ENCODE data around the gene MPZL3. TPM values are rescaled to one million over a fixed set of nuclear protein-coding genes. Genes with fewer than 3 reads are reported as not detected.

Gene MPZL3
- total and polyA plus RNA-seq, 4 experiments from 2014 or later, result 12.3 to 32.0 (median 21.3) TPM

DNA sequence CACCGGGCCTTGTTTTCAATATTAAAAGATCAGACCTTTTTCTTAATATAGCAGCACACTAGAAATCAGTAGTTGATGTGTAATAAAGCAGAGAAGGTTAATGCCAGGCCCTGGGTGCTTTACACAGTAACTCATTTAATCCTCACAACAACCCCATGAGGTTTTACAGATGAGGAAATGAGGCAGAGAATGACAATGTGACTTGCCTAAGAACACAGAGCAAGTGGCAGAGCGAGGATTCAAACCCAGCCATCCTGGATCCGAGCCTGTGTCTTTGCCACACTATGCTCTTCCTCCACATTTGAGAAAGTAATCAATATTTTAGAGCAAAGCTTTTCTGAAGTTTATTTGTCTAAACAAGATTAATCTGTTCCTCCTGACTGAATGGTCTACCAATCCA, 34.6 kb downstream of the MPZL3 start:
- DNase-seq, result peak in 1 of 5 donors; percentile 40
- Histone ChIP-seq H3K4me1 (ENCODE audit: insufficient read depth, low read length) (peaks cover 97% of the 10 kb centered on the region), H3K27me3 (ENCODE audit: insufficient read depth, low read length) (no peaks in the 10 kb centered on the region), H3K4me3 (ENCODE audit: low read length in 2 of 2) (peak overlapping the region in 1 of 2 donors; percentile 2), H3K36me3 (ENCODE audit: insufficient read depth, low read length) (peaks cover 4% of the 10 kb centered on the region), H3K27ac (ENCODE audit: low read depth, low read length) (peak overlapping the region; percentile 50), H3K9me3 (ENCODE audit: control insufficient read depth in 1 of 2, low read length in 2 of 2) (no peaks in the 10 kb centered on the region)
- Mint-ChIP-seq H3K27ac (peak overlapping the region; percentile 90 to 96 (median 93)), H3K36me3 (peaks cover 18 to 24% of the 10 kb centered on the region in 2 donors), H3K4me1 (peaks cover 64 to 100% (median 85%) of the 10 kb centered on the region in 4 donors), H3K9me3 (peaks cover 0 to 2% (median 0%) of the 10 kb centered on the region in 8 donors), H3K4me3 (peak overlapping the region; percentile 73 to 91 (median 87)), H3K27me3 (no peaks in the 10 kb centered on the region)
- ChIA-PET CTCF (ENCODE audit: partially characterized antibody) (interaction anchor here (1.6 to 5.6 kb wide), 7 partner anchors 10 to 78 kb away, joined by 4 to 52 read pairs (median 5); no protein-coding TSS in a partner anchor), POLR2A (ENCODE audit: partially characterized antibody) (interaction anchor here (0.8 to 9.3 kb wide), 9 partner anchors 8 to 142 kb away, joined by 3 to 83 read pairs (median 3); partner anchors contain the start of genes JAML, MPZL3 and UBE4A)
- intact Hi-C loops (cut with micrococcal nuclease), result loop anchor here (1.0 to 2.0 kb wide), 4 partner anchors 8 to 24 kb away; partner anchors contain the start of gene JAML

DNA sequence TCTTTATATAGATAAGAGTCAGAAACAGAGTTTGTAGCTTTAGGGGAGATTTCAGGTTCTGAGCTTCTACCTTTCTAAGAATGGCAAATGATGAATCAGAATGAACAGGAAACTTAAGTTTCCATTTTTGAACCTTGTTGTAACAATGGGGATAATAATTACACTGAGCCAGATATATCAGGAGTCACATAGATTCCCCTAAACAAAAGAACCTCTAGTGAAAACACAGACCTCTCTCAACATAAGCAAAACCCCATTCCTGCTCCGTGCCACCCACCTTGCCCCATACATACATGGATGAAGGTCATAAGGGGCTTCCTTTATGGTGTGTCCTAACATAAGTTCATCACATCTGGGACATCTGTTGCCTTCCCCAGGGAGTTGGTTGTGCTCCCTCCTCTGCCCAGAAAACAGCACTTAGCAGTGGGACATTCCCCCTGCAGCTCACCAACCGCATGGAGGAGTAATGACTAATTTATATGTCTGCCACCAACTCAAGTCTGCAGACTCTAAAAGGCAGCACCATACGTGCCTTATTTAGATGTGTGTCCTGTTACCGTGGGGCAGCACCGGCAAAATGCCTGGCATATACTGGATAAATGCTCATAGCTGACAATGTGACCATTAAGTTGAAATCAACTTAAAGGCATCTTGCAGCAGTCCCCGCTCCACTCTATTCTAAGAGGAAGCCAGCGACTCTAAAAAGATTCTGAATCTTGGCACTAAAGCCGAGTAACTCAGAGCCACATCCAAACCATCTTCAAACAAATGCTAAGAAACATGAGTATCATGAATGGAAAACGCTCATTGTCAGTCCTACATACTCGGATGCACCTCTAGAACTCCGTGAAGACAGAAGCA, 35.3 kb downstream of the MPZL3 start:
- CTCF ChIA-PET (ENCODE audit: partially characterized antibody), result interaction anchor here (0.7 to 5.1 kb wide), 14 partner anchors 8 to 79 kb away, joined by 3 to 51 read pairs (median 4); partner anchors contain the start of genes JAML and SCN2B
- no peaks in the 10 kb centered on the region for H3K27me3 ChIP-seq (ENCODE audit: insufficient read depth, low read length)
- H3K27ac ChIP-seq (ENCODE audit: low read depth, low read length), result peak overlapping the region; percentile 50
- POLR2A ChIA-PET (ENCODE audit: partially characterized antibody), result interaction anchor here (0.6 to 9.3 kb wide), 15 partner anchors 9 to 143 kb away, joined by 3 to 83 read pairs (median 4); partner anchors contain the start of genes JAML and MPZL3
- no peaks in the 10 kb centered on the region for H3K9me3 ChIP-seq (ENCODE audit: control insufficient read depth in 1 of 2, low read length in 2 of 2)
- peaks cover 90% of the 10 kb centered on the region for H3K4me1 ChIP-seq (ENCODE audit: insufficient read depth, low read length)
- peaks cover 8% of the 10 kb centered on the region for H3K36me3 ChIP-seq (ENCODE audit: insufficient read depth, low read length)
- H3K27ac Mint-ChIP-seq, result peak overlapping the region; percentile 90 to 96 (median 93)
- H3K4me1 Mint-ChIP-seq, result peaks cover 62 to 100% (median 84%) of the 10 kb centered on the region in 4 donors
- intact Hi-C loops (cut with micrococcal nuclease), result loop anchor here (1.0 to 2.0 kb wide), 4 partner anchors 8 to 24 kb away; partner anchors contain the start of gene JAML
- peak in 1 of 5 donors; percentile 73 for DNase-seq
- peak overlapping the region; percentile 73 to 91 (median 87) for H3K4me3 Mint-ChIP-seq
- H3K9me3 Mint-ChIP-seq, result peaks cover 0 to 2% (median 0%) of the 10 kb centered on the region in 8 donors
- H3K36me3 Mint-ChIP-seq, result peaks cover 25 to 32% of the 10 kb centered on the region in 2 donors
- peak overlapping the region; percentile 2 to 35 for H3K4me3 ChIP-seq (ENCODE audit: low read length in 2 of 2)
- no peaks in the 10 kb centered on the region for H3K27me3 Mint-ChIP-seq

DNA sequence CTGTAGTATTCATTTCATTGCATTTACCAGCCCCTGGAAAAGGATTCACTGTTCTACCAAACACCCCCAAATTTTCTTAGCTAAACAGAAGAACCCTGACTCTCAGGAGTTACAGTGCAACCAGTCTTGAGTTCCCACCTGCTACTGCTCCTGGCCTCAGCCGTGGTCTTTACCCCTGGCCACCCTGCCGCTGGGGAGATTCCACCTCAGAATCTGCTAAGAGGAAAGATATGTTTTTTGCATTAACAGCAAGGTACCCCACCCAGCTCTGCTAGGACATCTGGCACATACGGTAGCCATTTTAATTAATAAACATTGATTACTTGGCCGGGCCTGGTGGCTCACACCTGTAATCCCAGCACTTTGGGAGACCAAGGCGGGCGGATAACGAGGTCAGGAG, 36.4 kb downstream of the MPZL3 start:
- POLR2A ChIA-PET (ENCODE audit: partially characterized antibody), result interaction anchor here (1.1 to 9.3 kb wide), 7 partner anchors 10 to 90 kb away, joined by 3 to 83 read pairs (median 13); partner anchors contain the start of genes JAML and MPZL3
- H3K4me1 Mint-ChIP-seq, result peaks cover 58 to 99% (median 81%) of the 10 kb centered on the region in 4 donors
- CTCF ChIA-PET (ENCODE audit: partially characterized antibody), result interaction anchor here (0.8 to 5.1 kb wide), 9 partner anchors 9 to 256 kb away, joined by 3 to 51 read pairs (median 4); partner anchors contain the start of genes JAML and SCN2B
- no peak for DNase-seq
- no peaks in the 10 kb centered on the region for H3K9me3 ChIP-seq (ENCODE audit: control insufficient read depth in 1 of 2, low read length in 2 of 2)
- peak overlapping the region in 7 of 8 donors; percentile 58 to 91 (median 88) for H3K4me3 Mint-ChIP-seq
- H3K27ac Mint-ChIP-seq, result peak overlapping the region; percentile 76 to 96 (median 90)
- H3K4me3 ChIP-seq (ENCODE audit: low read length in 2 of 2), result no peak overlapping the region
- H3K36me3 ChIP-seq (ENCODE audit: insufficient read depth, low read length), result peaks cover 16% of the 10 kb centered on the region
- intact Hi-C loops (cut with micrococcal nuclease), result loop anchor here (2.0 kb wide), 1 partner anchor 13 kb away; no protein-coding TSS in a partner anchor
- no peaks in the 10 kb centered on the region for H3K27me3 Mint-ChIP-seq
- H3K27me3 ChIP-seq (ENCODE audit: insufficient read depth, low read length), result no peaks in the 10 kb centered on the region
- peaks cover 0 to 2% (median 0%) of the 10 kb centered on the region in 8 donors for H3K9me3 Mint-ChIP-seq
- H3K36me3 Mint-ChIP-seq, result peaks cover 36 to 42% of the 10 kb centered on the region in 2 donors
- H3K4me1 ChIP-seq (ENCODE audit: insufficient read depth, low read length), result peaks cover 79% of the 10 kb centered on the region
- peak overlapping the region; percentile 50 for H3K27ac ChIP-seq (ENCODE audit: low read depth, low read length)

DNA sequence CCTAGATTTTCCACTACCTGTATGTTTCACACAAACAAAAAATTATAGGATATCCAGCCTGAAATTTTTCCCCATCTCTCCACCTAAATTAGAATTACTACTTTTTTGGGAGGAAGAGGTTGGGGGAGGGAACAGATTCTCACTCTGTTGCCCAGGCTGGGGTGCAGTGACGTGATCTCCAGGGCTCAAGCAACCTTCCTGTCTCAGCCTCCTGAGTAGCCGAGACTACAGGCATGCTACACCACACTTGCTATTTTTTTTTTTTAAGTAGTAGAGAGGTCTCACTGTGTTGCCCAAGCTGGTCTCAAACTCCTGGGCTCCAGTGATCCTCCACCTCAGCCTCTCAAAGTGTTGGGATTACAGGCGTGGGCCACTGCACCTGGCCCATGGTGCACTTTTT, 36.9 kb downstream of the MPZL3 start:
- Mint-ChIP-seq H3K4me1 (peaks cover 56 to 94% (median 78%) of the 10 kb centered on the region in 4 donors), H3K27ac (peak overlapping the region; percentile 69 to 96 (median 90)), H3K9me3 (peaks cover 0 to 2% (median 0%) of the 10 kb centered on the region in 8 donors), H3K27me3 (no peaks in the 10 kb centered on the region), H3K4me3 (peak overlapping the region in 7 of 8 donors; percentile 58 to 91 (median 88)), H3K36me3 (peaks cover 41 to 47% of the 10 kb centered on the region in 2 donors)
- peaks cover 74% of the 10 kb centered on the region for H3K4me1 ChIP-seq (ENCODE audit: insufficient read depth, low read length)
- POLR2A ChIA-PET (ENCODE audit: partially characterized antibody), result interaction anchor here (0.6 to 9.3 kb wide), 7 partner anchors 10 to 36 kb away, joined by 4 to 83 read pairs (median 13); partner anchors contain the start of genes JAML and MPZL3
- H3K4me3 ChIP-seq (ENCODE audit: low read length in 2 of 2), result no peak overlapping the region
- no peaks in the 10 kb centered on the region for H3K9me3 ChIP-seq (ENCODE audit: control insufficient read depth in 1 of 2, low read length in 2 of 2)
- CTCF ChIA-PET (ENCODE audit: partially characterized antibody), result interaction anchor here (1.0 to 5.1 kb wide), 6 partner anchors 10 to 257 kb away, joined by 3 to 51 read pairs (median 9); partner anchors contain the start of genes JAML and MPZL3
- peak in 1 of 5 donors; percentile 55 for DNase-seq
- H3K36me3 ChIP-seq (ENCODE audit: insufficient read depth, low read length), result peaks cover 21% of the 10 kb centered on the region
- H3K27ac ChIP-seq (ENCODE audit: low read depth, low read length), result no peak overlapping the region
- no peaks in the 10 kb centered on the region for H3K27me3 ChIP-seq (ENCODE audit: insufficient read depth, low read length)
- intact Hi-C loops (cut with micrococcal nuclease), result no loop called here

DNA sequence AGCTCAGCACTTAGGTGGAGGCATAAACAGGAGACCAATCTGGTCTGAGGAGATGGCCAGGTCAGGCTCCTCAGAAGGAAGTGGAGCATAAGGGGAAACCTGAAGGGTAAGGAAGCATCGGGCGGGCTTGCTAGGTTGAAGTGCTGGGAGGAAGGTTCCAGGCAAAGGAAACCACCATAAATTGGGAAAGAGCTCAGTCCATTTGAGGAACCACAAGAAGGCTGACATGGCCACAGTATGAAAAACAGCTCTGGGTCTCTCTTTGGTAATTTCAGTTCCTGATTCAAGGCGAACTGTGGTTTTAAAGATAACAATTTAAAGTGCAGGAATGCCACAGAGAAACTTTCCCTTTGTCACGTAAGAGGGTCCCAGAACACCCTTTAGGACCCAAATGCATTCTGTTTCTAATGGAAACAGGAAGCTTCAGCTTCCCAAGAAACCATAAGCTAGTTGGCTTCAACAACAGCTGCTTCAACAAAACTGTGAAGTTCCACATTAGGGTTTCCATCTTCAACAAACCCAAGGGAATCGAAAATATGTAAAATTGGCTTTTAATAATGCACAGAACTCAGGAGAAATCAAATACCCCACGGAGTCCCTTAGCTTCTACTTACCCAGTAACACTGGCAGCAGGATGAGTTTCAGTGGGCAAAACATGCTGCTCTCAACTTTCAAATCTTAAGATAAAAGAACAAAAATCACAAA, 37.8 kb downstream of the MPZL3 start:
- no peaks in the 10 kb centered on the region for H3K27me3 Mint-ChIP-seq
- no peaks in the 10 kb centered on the region for H3K9me3 ChIP-seq (ENCODE audit: control insufficient read depth in 1 of 2, low read length in 2 of 2)
- H3K4me3 Mint-ChIP-seq, result peak overlapping the region in 7 of 8 donors; percentile 58 to 91 (median 88)
- H3K36me3 Mint-ChIP-seq, result peaks cover 44 to 46% of the 10 kb centered on the region in 2 donors
- H3K27me3 ChIP-seq (ENCODE audit: insufficient read depth, low read length), result no peaks in the 10 kb centered on the region
- H3K27ac ChIP-seq (ENCODE audit: low read depth, low read length), result no peak overlapping the region
- no peak overlapping the region for H3K4me3 ChIP-seq (ENCODE audit: low read length in 2 of 2)
- DNase-seq, result peak in 1 of 5 donors; percentile 28
- ChIA-PET POLR2A (ENCODE audit: partially characterized antibody) (interaction anchor here (0.6 to 9.3 kb wide), 8 partner anchors 10 to 38 kb away, joined by 4 to 83 read pairs (median 9); partner anchors contain the start of genes JAML and MPZL3), CTCF (ENCODE audit: partially characterized antibody) (interaction anchor here (0.9 to 5.1 kb wide), 8 partner anchors 11 to 145 kb away, joined by 3 to 51 read pairs (median 6); partner anchors contain the start of genes JAML, MPZL3 and UBE4A)
- peaks cover 21% of the 10 kb centered on the region for H3K36me3 ChIP-seq (ENCODE audit: insufficient read depth, low read length)
- H3K4me1 ChIP-seq (ENCODE audit: insufficient read depth, low read length), result peaks cover 65% of the 10 kb centered on the region
- peaks cover 48 to 85% (median 69%) of the 10 kb centered on the region in 4 donors for H3K4me1 Mint-ChIP-seq
- H3K9me3 Mint-ChIP-seq, result peaks cover 0 to 2% (median 0%) of the 10 kb centered on the region in 8 donors
- intact Hi-C loops (cut with micrococcal nuclease), result no loop called here
- peak overlapping the region; percentile 72 to 96 (median 88) for H3K27ac Mint-ChIP-seq

DNA sequence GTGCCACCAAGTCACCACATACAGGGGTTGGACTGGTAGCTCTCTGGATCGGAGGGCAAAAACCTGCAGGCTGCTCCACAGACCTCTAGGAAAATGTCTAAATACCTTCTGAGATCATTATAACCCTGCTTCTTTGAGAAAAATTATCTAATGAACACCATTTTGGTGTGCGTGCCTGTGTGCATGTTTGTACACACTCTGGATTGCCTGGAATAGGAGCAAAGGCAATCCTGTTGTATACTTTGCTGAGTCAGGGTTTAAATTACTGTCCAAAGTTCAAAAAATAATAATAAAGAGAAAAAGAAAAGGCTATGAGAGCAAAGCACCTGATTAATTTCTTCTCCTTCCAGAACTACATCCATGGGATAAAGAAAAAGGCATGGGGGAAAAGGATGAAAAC, 38.4 kb downstream of the MPZL3 start:
- intact Hi-C loops (cut with micrococcal nuclease), result no loop called here
- H3K36me3 Mint-ChIP-seq, result peaks cover 46% of the 10 kb centered on the region in 2 donors
- H3K27ac Mint-ChIP-seq, result peak overlapping the region; percentile 72 to 93 (median 85)
- Histone ChIP-seq H3K4me3 (ENCODE audit: low read length in 2 of 2) (no peak overlapping the region), H3K9me3 (ENCODE audit: control insufficient read depth in 1 of 2, low read length in 2 of 2) (no peaks in the 10 kb centered on the region), H3K27me3 (ENCODE audit: insufficient read depth, low read length) (no peaks in the 10 kb centered on the region), H3K27ac (ENCODE audit: low read depth, low read length) (no peak overlapping the region), H3K36me3 (ENCODE audit: insufficient read depth, low read length) (peaks cover 21% of the 10 kb centered on the region), H3K4me1 (ENCODE audit: insufficient read depth, low read length) (peaks cover 59% of the 10 kb centered on the region)
- peak overlapping the region in 7 of 8 donors; percentile 35 to 91 (median 61) for H3K4me3 Mint-ChIP-seq
- peaks cover 45 to 85% (median 66%) of the 10 kb centered on the region in 4 donors for H3K4me1 Mint-ChIP-seq
- no peaks in the 10 kb centered on the region for H3K27me3 Mint-ChIP-seq
- POLR2A ChIA-PET (ENCODE audit: partially characterized antibody), result interaction anchor here (0.6 to 9.3 kb wide), 7 partner anchors 10 to 38 kb away, joined by 3 to 83 read pairs (median 8); partner anchors contain the start of genes JAML and MPZL3
- peaks cover 0 to 2% (median 0%) of the 10 kb centered on the region in 8 donors for H3K9me3 Mint-ChIP-seq
- DNase-seq, result no peak
- CTCF ChIA-PET (ENCODE audit: partially characterized antibody), result interaction anchor here (0.9 to 5.1 kb wide), 8 partner anchors 11 to 145 kb away, joined by 3 to 51 read pairs (median 6); partner anchors contain the start of genes JAML, MPZL3 and UBE4A

All from CD4-positive, alpha-beta memory T cell (primary cell).